Measurements from ENCODE around the gene RAB14. TPM values are rescaled to one million over a fixed set of nuclear protein-coding genes. Genes with fewer than 3 reads are reported as not detected.
A peak's percentile ranks its signal among the peaks of the same experiment; 100 is the strongest.
"Not testable (repeated sequence)": the region's sequence is repeated elsewhere in the genome, so short reads cannot be mapped to it uniquely, and the experiment has no call there.

The RAB14 gene
- total RNA-seq, 3 donors from 2014 or later (not counting 1 experiment from before 2014, with no cell fraction given) = 46.2 to 67.6 (median 57.3) TPM

- H3K27ac Mint-ChIP-seq = no peak overlapping the region
- no peak overlapping the region for H3K4me3 Mint-ChIP-seq
- no peaks in the 10 kb centered on the region for H3K4me1 ChIP-seq (ENCODE audit: control insufficient read depth, insufficient read depth, low read length)
- no peaks in the 10 kb centered on the region for H3K27me3 Mint-ChIP-seq (ENCODE audit: low read depth in 2 of 2)
- H3K36me3 Mint-ChIP-seq = peaks cover 67% of the 10 kb centered on the region
- H3K27me3 ChIP-seq (ENCODE audit: control insufficient read depth, insufficient read depth, low read length) = no peaks in the 10 kb centered on the region
- H3K27ac ChIP-seq (ENCODE audit: low read length) = no peak overlapping the region
- H3K9me3 Mint-ChIP-seq = no peaks in the 10 kb centered on the region
- H3K4me1 Mint-ChIP-seq = peaks cover 12 to 16% of the 10 kb centered on the region in 2 donors
- intact Hi-C loops (cut with micrococcal nuclease) = no loop called here
- peaks cover 84% of the 10 kb centered on the region for H3K36me3 ChIP-seq (ENCODE audit: control insufficient read depth, insufficient read depth, low read length)
- no peak for ATAC-seq
- DNase-seq = no peak
- no peak for TF ChIP-seq CTCF (IDR thresholded peaks at IDR 0.05)
- no peaks in the 10 kb centered on the region for H3K9me3 ChIP-seq (ENCODE audit: control insufficient read depth, insufficient read depth, low read length)
- WGBS (ENCODE audit: insufficient coverage) = 100% methylated on average over 1 of the region's 3 CpGs
- no peak overlapping the region for H3K4me3 ChIP-seq (ENCODE audit: low read length)
Observed at GRCh38 chr9:121138973-121139372, 62.7 kb downstream of the RAB14 start.

- no peaks in the 10 kb centered on the region for H3K27me3 ChIP-seq (ENCODE audit: control insufficient read depth, insufficient read depth, low read length)
- no peak overlapping the region for H3K27ac Mint-ChIP-seq
- H3K4me3 ChIP-seq (ENCODE audit: low read length) = no peak overlapping the region
- H3K36me3 ChIP-seq (ENCODE audit: control insufficient read depth, insufficient read depth, low read length) = peaks cover 83% of the 10 kb centered on the region
- ATAC-seq (no peak), DNase-seq (no peak)
- H3K9me3 Mint-ChIP-seq = no peaks in the 10 kb centered on the region
- intact Hi-C loops (cut with micrococcal nuclease) = no loop called here
- H3K9me3 ChIP-seq (ENCODE audit: control insufficient read depth, insufficient read depth, low read length) = no peaks in the 10 kb centered on the region
- no peak for TF ChIP-seq CTCF (IDR thresholded peaks at IDR 0.05)
- peaks cover 12 to 16% of the 10 kb centered on the region in 2 donors for H3K4me1 Mint-ChIP-seq
- H3K27me3 Mint-ChIP-seq (ENCODE audit: low read depth in 2 of 2) = no peaks in the 10 kb centered on the region
- peaks cover 65% of the 10 kb centered on the region for H3K36me3 Mint-ChIP-seq
- H3K27ac ChIP-seq (ENCODE audit: low read length) = no peak overlapping the region
- no peak overlapping the region for H3K4me3 Mint-ChIP-seq
- peaks cover 1% of the 10 kb centered on the region for H3K4me1 ChIP-seq (ENCODE audit: control insufficient read depth, insufficient read depth, low read length)
Observed at GRCh38 chr9:121138561-121138960, 63.1 kb downstream of the RAB14 start.

DNA sequence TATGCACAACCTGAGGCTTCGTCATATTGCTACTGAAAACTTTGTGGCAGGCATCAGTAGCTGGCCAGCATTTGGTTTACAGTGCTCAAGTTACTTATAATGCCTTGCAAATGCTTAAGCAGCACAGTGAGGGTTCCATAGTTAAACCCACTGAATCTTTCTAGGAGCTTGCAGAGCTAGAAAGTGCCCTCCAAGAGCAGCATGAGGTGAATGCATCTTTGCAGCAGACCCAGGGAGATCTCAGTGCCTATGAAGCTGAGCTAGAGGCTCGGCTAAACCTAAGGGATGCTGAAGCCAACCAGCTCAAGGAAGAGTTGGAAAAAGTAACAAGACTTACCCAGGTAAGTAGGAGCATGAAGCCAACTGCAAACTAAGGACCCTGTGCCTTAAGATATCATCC is 66.0 kb downstream of the RAB14 start:
- H3K4me1 Mint-ChIP-seq = peaks cover 33 to 35% of the 10 kb centered on the region in 2 donors
- no peaks in the 10 kb centered on the region for H3K9me3 Mint-ChIP-seq
- H3K27me3 ChIP-seq (ENCODE audit: control insufficient read depth, insufficient read depth, low read length) = no peaks in the 10 kb centered on the region
- H3K36me3 ChIP-seq (ENCODE audit: control insufficient read depth, insufficient read depth, low read length) = peaks cover 53% of the 10 kb centered on the region
- intact Hi-C loops (cut with micrococcal nuclease) = no loop called here
- ATAC-seq (no peak), DNase-seq (no peak)
- H3K9me3 ChIP-seq (ENCODE audit: control insufficient read depth, insufficient read depth, low read length) = no peaks in the 10 kb centered on the region
- H3K4me3 ChIP-seq (ENCODE audit: low read length) = no peak overlapping the region
- no peak overlapping the region for H3K27ac ChIP-seq (ENCODE audit: low read length)
- peaks cover 38% of the 10 kb centered on the region for H3K36me3 Mint-ChIP-seq
- H3K27ac Mint-ChIP-seq = no peak overlapping the region
- H3K4me3 Mint-ChIP-seq = no peak overlapping the region
- TF ChIP-seq CTCF (IDR thresholded peaks at IDR 0.05) = no peak
- no peaks in the 10 kb centered on the region for H3K27me3 Mint-ChIP-seq (ENCODE audit: low read depth in 2 of 2)
- WGBS (ENCODE audit: insufficient coverage) = 95% methylated on average over 2 of the region's 2 CpGs
- peaks cover 14% of the 10 kb centered on the region for H3K4me1 ChIP-seq (ENCODE audit: control insufficient read depth, insufficient read depth, low read length)

- H3K4me1 ChIP-seq (ENCODE audit: control insufficient read depth, insufficient read depth, low read length) = peaks cover 14% of the 10 kb centered on the region
- no peak overlapping the region for H3K4me3 ChIP-seq (ENCODE audit: low read length)
Observed at GRCh38 chr9:121133104-121133816, 68.4 kb downstream of the RAB14 start.

GRCh38 chr9:121129384-121129783 is 72.3 kb downstream of the RAB14 start:
- H3K36me3 Mint-ChIP-seq; H3K4me3 ChIP-seq (ENCODE audit: low read length); H3K9me3 Mint-ChIP-seq; H3K27me3 ChIP-seq (ENCODE audit: control insufficient read depth, insufficient read depth, low read length); H3K27ac ChIP-seq (ENCODE audit: low read length); H3K4me3 Mint-ChIP-seq; H3K9me3 ChIP-seq (ENCODE audit: control insufficient read depth, insufficient read depth, low read length); intact Hi-C loops (cut with micrococcal nuclease); H3K27me3 Mint-ChIP-seq (ENCODE audit: low read depth in 2 of 2); DNase-seq; ATAC-seq: not testable (repeated sequence)
- WGBS (ENCODE audit: insufficient coverage) = 51% methylated on average over 2 of the region's 3 CpGs
- Histone ChIP-seq H3K36me3 (ENCODE audit: control insufficient read depth, insufficient read depth, low read length) (peaks cover 23% of the 10 kb centered on the region), H3K4me1 (ENCODE audit: control insufficient read depth, insufficient read depth, low read length) (peaks cover 14% of the 10 kb centered on the region)
- Mint-ChIP-seq H3K4me1 (peaks cover 47 to 50% of the 10 kb centered on the region in 2 donors), H3K27ac (peak overlapping the region in 1 of 2 donors; percentile 11)

More at GRCh38 chr9:121133104-121133816, 68.4 kb downstream of the RAB14 start:
- no peak for TF ChIP-seq CTCF (IDR thresholded peaks at IDR 0.05)
- DNase-seq (peak; percentile 37 to 83), ATAC-seq (peak; percentile 49 to 87 (median 81))
- no peaks in the 10 kb centered on the region for H3K9me3 Mint-ChIP-seq
- H3K27ac Mint-ChIP-seq = peak overlapping the region; percentile 57
- 40% methylated on average over 17 of the region's 19 CpGs for WGBS (ENCODE audit: insufficient coverage)
- H3K27me3 Mint-ChIP-seq (ENCODE audit: low read depth in 2 of 2) = no peaks in the 10 kb centered on the region
- Histone ChIP-seq H3K36me3 (ENCODE audit: control insufficient read depth, insufficient read depth, low read length) (peaks cover 30% of the 10 kb centered on the region), H3K27ac (ENCODE audit: low read length) (peak overlapping the region; percentile 28), H3K9me3 (ENCODE audit: control insufficient read depth, insufficient read depth, low read length) (no peaks in the 10 kb centered on the region), H3K27me3 (ENCODE audit: control insufficient read depth, insufficient read depth, low read length) (no peaks in the 10 kb centered on the region)
- intact Hi-C loops (cut with micrococcal nuclease) = no loop called here
- peaks cover 18% of the 10 kb centered on the region for H3K36me3 Mint-ChIP-seq
- peak overlapping the region; percentile 53 for H3K4me3 Mint-ChIP-seq
- H3K4me1 Mint-ChIP-seq = peaks cover 48 to 52% of the 10 kb centered on the region in 2 donors
